ENCODE data around the gene UCN2. TPM values are rescaled to one million over a fixed set of nuclear protein-coding genes. Genes with fewer than 3 reads are reported as not detected.

Gene UCN2
- total and polyA plus RNA-seq, 2 of the 4 experiments (the other 2 are of a cell fraction), result 0.54 to 2.7 TPM

- POLR2A ChIA-PET (ENCODE audit: unreplicated experiment), result no interaction called here
- Histone ChIP-seq H2BK5ac (ENCODE audit: low read depth, low read length, poor library complexity, severe bottlenecking) (no peak overlapping the region), H3K36me3 (ENCODE audit: control insufficient read depth, insufficient read depth, low read length) (peaks cover 49% of the 10 kb centered on the region), H4K8ac (ENCODE audit: low read depth in 2 of 2, low read length in 2 of 2) (no peak overlapping the region), H3K4ac (ENCODE audit: low read depth, low read length) (no peak overlapping the region), H3K79me1 (ENCODE audit: low read depth in 1 of 2, low read length in 2 of 2) (no peaks in the 10 kb centered on the region; a peak in 2 of 4 replicates), H3K23ac (ENCODE audit: low read depth, low read length) (no peak overlapping the region), H3K4me3 (ENCODE audit: insufficient read depth, low read depth, low read length) (no peak overlapping the region), H3K18ac (ENCODE audit: low read depth, low read length) (no peak overlapping the region), H3K9me3 (ENCODE audit: control insufficient read depth, insufficient read depth, low read length) (no peaks in the 10 kb centered on the region), H2AK9ac (replicated peaks; ENCODE audit: low read depth, low read length, poor library complexity) (peak overlapping the region; percentile 70), H3K4me2 (ENCODE audit: low read depth, low read length) (no peak overlapping the region), H2BK20ac (ENCODE audit: low read depth, low read length) (no peak overlapping the region), H3K4me1 (ENCODE audit: control insufficient read depth, insufficient read depth, low read length) (no peaks in the 10 kb centered on the region), H3K27me3 (ENCODE audit: control insufficient read depth, insufficient read depth, low read length) (no peaks in the 10 kb centered on the region), H3K14ac (replicated peaks; ENCODE audit: low read depth, low read length) (no peak overlapping the region), H2BK15ac (ENCODE audit: low read depth, low read length) (no peak overlapping the region), H4K91ac (ENCODE audit: insufficient read depth, low read depth, low read length) (no peak overlapping the region), H2BK120ac (ENCODE audit: low read depth, low read length) (no peak overlapping the region), H3K9me1 (ENCODE audit: insufficient read depth, low read length) (no peaks in the 10 kb centered on the region), H3K56ac (ENCODE audit: extremely low read depth, insufficient read depth, low read length) (no peak overlapping the region), H4K20me1 (ENCODE audit: insufficient read depth, low read length) (no peaks in the 10 kb centered on the region; the same call in 1 of the 2 replicates), H2AFZ (replicated peaks; ENCODE audit: low read length, poor library complexity) (no peak overlapping the region), H4K5ac (ENCODE audit: low read depth, low read length) (no peak overlapping the region), H2AK5ac (ENCODE audit: low read depth, low read length) (no peak overlapping the region), H3K27ac (ENCODE audit: insufficient read depth, low read length) (no peak overlapping the region), H3K9ac (ENCODE audit: low read depth, low read length) (no peak overlapping the region)
- no TSS peak for BruUV-seq (replicated peaks)
- CTCF ChIA-PET, result no interaction called here
- no peak for ATAC-seq (ENCODE audit: low read depth)
- dilution Hi-C loops (cut with HindIII; ENCODE audit: low sequenced_read_pairs, unreplicated experiment), result no loop called here
- WGBS, 2 experiments (ENCODE audit: extremely low coverage in 2 of 2, insufficient read length in 1 of 2), result 80% methylated on average over 2 of the region's 9 CpGs; no CpG with 5 or more reads in 1 of the 2 experiments
- no peak for DNase-seq
- TF ChIP-seq RAD21 (IDR thresholded peaks at IDR 0.05; ENCODE audit: low read length) (no peak), CHD1 (IDR thresholded peaks at IDR 0.05; ENCODE audit: low read depth, low read length) (no peak), RFX5 (IDR thresholded peaks at IDR 0.05; ENCODE audit: low read depth, low read length) (no peak), POLR2A (IDR thresholded peaks at IDR 0.05; ENCODE audit: low read depth, low read length) (no peak), MAFK (IDR thresholded peaks at IDR 0.05; ENCODE audit: low read depth, low read length) (no peak), CEBPB (IDR thresholded peaks at IDR 0.05; ENCODE audit: low read depth, low read length) (no peak), SMC3 (IDR thresholded peaks at IDR 0.05; ENCODE audit: low read depth, low read length) (no peak), MAZ (IDR thresholded peaks at IDR 0.05; ENCODE audit: borderline replicate concordance, low read depth, low read length) (no peak), BHLHE40 (IDR thresholded peaks at IDR 0.05; ENCODE audit: low read depth, low read length) (no peak), RCOR1 (IDR thresholded peaks at IDR 0.05; ENCODE audit: insufficient replicate concordance, low read length) (no peak), FOS (IDR thresholded peaks at IDR 0.05; ENCODE audit: low read depth, low read length) (no peak)
- TF ChIP-seq, protein P1, sequence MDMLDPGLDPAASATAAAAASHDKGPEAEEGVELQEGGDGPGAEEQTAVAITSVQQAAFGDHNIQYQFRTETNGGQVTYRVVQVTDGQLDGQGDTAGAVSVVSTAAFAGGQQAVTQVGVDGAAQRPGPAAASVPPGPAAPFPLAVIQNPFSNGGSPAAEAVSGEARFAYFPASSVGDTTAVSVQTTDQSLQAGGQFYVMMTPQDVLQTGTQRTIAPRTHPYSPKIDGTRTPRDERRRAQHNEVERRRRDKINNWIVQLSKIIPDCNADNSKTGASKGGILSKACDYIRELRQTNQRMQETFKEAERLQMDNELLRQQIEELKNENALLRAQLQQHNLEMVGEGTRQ (IDR thresholded peaks at IDR 0.05; ENCODE audit: low read depth, low read length), result no peak
- TF ChIP-seq, protein P2, sequence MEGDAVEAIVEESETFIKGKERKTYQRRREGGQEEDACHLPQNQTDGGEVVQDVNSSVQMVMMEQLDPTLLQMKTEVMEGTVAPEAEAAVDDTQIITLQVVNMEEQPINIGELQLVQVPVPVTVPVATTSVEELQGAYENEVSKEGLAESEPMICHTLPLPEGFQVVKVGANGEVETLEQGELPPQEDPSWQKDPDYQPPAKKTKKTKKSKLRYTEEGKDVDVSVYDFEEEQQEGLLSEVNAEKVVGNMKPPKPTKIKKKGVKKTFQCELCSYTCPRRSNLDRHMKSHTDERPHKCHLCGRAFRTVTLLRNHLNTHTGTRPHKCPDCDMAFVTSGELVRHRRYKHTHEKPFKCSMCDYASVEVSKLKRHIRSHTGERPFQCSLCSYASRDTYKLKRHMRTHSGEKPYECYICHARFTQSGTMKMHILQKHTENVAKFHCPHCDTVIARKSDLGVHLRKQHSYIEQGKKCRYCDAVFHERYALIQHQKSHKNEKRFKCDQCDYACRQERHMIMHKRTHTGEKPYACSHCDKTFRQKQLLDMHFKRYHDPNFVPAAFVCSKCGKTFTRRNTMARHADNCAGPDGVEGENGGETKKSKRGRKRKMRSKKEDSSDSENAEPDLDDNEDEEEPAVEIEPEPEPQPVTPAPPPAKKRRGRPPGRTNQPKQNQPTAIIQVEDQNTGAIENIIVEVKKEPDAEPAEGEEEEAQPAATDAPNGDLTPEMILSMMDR (conservative IDR thresholded peaks at IDR 0.05; ENCODE audit: low read depth, low read length), result no peak
- intact Hi-C loops (cut with micrococcal nuclease), result no loop called here
- in situ Hi-C loops (cut with MboI; ENCODE audit: low sequenced_read_pairs), result loop anchor here (10.0 kb wide), 1 partner anchor 269 kb away; no protein-coding TSS in a partner anchor
Observed at GRCh38 chr3:48543271-48543866, 20.2 kb downstream of the UCN2 start.
